ENCODE measurements around the gene NUTM2D.
"Not testable (repeated sequence)": the region's sequence is repeated elsewhere in the genome, so short reads cannot be mapped to it uniquely, and the experiment has no call there.

The NUTM2D gene

GRCh38 chr10:87383149-87383857, 25.8 kb downstream of the NUTM2D start:
- not testable (repeated sequence) for DNase-seq

DNA sequence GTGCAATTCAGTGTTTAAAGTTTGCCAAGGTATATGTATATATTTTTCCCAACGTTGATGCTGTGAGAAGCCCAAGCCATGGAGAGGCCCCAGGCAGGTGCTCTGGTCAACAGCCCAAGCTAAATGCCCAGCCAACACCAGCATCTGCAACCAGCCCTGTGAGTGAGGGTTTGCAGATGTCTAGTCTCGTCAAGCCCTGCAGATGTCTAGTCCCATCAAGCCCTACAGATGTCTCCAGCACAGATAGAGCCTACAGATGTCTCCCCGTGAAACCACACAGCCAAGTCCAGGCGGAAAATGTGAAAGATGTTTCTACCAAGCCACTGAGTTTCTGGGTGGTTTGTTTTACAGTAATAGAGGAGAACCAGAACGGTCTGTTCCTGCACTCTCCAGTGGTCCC, 26.7 kb downstream of the NUTM2D start:
- DNase-seq = not testable (repeated sequence)

GRCh38 chr10:87385762-87386360, 28.3 kb downstream of the NUTM2D start:
- not testable (repeated sequence) for DNase-seq

- DNase-seq = not testable (repeated sequence)
Measured at GRCh38 chr10:87391360-87391759, 33.8 kb downstream of the NUTM2D start.

DNA sequence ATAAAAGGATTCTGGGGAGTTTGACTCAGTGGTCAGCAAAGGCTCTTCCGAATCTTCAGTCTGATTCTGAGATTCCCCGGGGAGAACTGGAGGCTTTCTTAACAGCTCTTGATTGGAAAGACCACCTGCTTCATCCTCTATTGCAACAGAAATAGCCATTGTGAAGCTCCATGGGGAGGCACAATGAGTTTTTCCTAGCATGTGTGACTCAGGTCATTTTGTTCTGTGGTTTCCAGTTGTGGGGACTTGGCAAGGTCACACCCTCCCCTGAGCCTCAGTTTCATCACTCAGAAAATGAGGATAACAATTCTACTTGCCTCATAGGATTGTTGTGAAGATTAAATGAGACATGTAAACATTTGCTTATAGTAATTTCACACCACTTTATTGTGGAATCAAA, 38.7 kb downstream of the NUTM2D start:
- not testable (repeated sequence) for DNase-seq

DNA sequence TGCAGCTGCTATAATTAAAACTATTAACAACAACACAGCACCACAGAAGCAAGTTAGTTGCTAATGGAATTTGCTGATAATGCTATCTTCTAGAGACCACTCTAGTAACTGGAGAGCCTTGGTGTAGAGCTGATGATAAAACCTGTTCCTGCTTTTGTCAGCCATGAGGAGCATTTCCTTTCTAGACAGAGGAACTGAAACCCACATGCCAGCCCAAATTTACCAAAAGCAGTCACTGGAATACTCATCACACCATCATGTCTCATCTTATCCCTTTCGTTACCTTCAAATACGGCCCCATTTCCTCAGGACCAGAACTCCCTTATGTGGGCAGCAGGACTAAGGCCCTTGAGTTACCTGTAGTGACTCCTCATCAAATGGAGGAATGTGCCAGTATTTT, 40.9 kb downstream of the NUTM2D start:
- DNase-seq = not testable (repeated sequence)

DNA sequence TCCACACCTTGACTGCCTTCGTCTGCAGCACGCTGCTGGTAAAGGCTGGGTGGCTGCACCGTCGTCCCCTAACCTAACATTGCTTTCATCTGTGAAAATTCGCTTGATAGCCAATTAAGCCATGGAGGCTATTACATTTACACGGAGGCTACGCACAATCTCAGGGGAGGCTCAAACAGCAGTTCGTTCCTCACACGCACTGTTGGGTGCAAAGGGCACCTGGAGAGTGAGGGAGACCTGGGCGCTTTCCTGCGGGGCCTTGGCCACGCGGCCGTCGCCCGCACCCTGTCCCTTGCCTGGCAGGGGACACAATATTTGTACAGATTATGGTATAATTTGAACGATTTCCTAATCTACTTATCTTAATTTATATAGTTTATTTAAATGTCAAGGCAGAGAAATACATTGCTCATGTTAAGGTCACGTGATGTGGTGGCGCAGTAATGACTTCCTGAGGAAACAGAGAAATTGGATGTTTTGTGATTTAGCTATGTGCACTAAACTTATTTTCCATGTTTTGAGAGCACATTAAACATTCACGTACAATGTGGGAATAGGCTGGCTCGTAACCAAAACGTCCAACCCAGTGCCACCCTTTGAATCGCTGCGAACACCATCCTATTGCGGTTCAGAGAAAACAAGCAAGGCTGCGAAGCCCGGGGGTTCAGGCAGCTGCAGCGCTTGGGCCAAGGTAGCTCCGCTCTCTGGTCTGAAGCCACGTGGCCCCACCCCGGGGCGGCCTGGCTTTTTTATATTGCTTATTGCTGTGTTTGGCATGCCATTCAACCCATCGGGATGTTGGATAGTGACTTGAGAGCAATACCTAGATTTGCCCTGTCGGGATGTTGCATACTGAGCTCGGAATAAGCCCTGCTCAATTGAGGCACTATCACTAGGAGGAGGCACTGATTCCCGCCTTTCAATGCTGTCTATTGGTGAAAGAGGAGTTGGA, 50.2 kb downstream of the NUTM2D start:
- DNase-seq = not testable (repeated sequence)

GRCh38 chr10:87413921-87414320, 56.4 kb downstream of the NUTM2D start:
- DNase-seq = not testable (repeated sequence)

Data from CD4-positive, alpha-beta T cell treated with Interleukin-15 for 1 hour (primary cell).